Gastrocnemius medialis (tissue), 4 donors: ENCODE data around the gene CYP1A1. TPM values are rescaled to one million over a fixed set of nuclear protein-coding genes. Genes with fewer than 3 reads are reported as not detected.

Experiments
- ATAC-seq, 2 donors: fragments of 150-250 bp; one replicate each; pipeline ENCODE4 v1.9.1; 2016
- DNase-seq, 2 donors: peaks; one replicate each; pipeline ENCODE4 v3.0.0-alpha.2; 2019
- H3K27ac ChIP-seq, 4 donors: fragments of 200-600 bp; sonication (generic); 1 replicate in 1 of 4; 2 replicates in 3 of 4; pipeline ENCODE4 v1.5.1; 2016 to 2018; ENCODE audit warnings: mild to moderate bottlenecking in 2 of 4, moderate library complexity in 1 of 4
- H3K27me3 ChIP-seq, 3 donors: fragments of 200-600 bp; sonication (generic) in 2 of 3; 1 replicate in 1 of 3; 2 replicates in 2 of 3; pipeline versions ENCODE4 v1.5.1 to v1.6.0; 2016 to 2019; ENCODE audit warnings: mild to moderate bottlenecking in 1 of 3, moderate library complexity in 1 of 3
- H3K36me3 ChIP-seq, 2 donors: fragments of 200-600 bp; sonication (generic) in 1 of 2; one replicate each; pipeline ENCODE4 v1.5.1; 2017 to 2018
- H3K4me1 ChIP-seq, 2 donors: fragments of 200-600 bp; sonication (generic) in 1 of 2; one replicate each; pipeline ENCODE4 v1.5.1; 2016 to 2017; ENCODE audit warnings: mild to moderate bottlenecking in 2 of 2
- H3K4me3 ChIP-seq, 4 donors: fragments of 200-600 bp; sonication (generic) in 3 of 4; 1 replicate in 1 of 4; 2 replicates in 3 of 4; pipeline ENCODE4 v1.5.1; 2016 to 2019; ENCODE audit warnings: mild to moderate bottlenecking in 2 of 4
- H3K9me3 ChIP-seq, 3 donors: fragments of 200-600 bp; sonication (generic) in 2 of 3; 1 replicate in 1 of 3; 2 replicates in 2 of 3; pipeline ENCODE4 v1.5.1; 2016 to 2019
- CTCF ChIP-seq, 5 experiments: fragments of 450-650 bp in 3 of 5; fragments of 200-600 bp in 2 of 5; sonication (generic) in 2 of 5; IDR thresholded peaks in 4 of 5; conservative IDR thresholded peaks in 1 of 5; 1 replicate in 4 of 5; 2 replicates in 1 of 5; pipeline ENCODE4 v1.5.1; 2016 to 2019; ENCODE audit warnings: antibody characterized with exemption in 5 of 5, mild to moderate bottlenecking in 3 of 5, moderate library complexity in 3 of 5
- POLR2A ChIP-seq, 2 donors: fragments of 450-650 bp; IDR thresholded peaks; one replicate each; pipeline ENCODE4 v1.6.1; 2017; ENCODE audit warnings: antibody characterized with exemption in 2 of 2, mild to moderate bottlenecking in 2 of 2, moderate library complexity in 2 of 2
- in situ Hi-C, 4 donors: fragments of 200-750 bp; cut with MboI; loops; one replicate each; pipeline versions ENCODE4 v1.15.0 to v1.8.0; 2017; ENCODE audit warnings: low sequenced_read_pairs in 4 of 4
- intact Hi-C: fragments of 100-400 bp; cut with DNase I; formaldehyde crosslinking; loops from one replicate; pipeline ENCODE4 v1.15.1; 2023; ENCODE audit warnings: low total_unique reads
- total RNA-seq, 4 donors: library from RNA; depleted of rRNA; stranded (reverse); fragments of >200 nt; gene quantifications; one replicate each; pipeline versions ENCODE4 v1.1.0 to v1.2.3, GENCODE V29; 2016

Gene CYP1A1
- total RNA-seq: 1 to 10 TPM in 2 of 4 donors, under 1 TPM in 2; 0.41 to 3.0 (median 1.6) TPM

- no peak for TF ChIP-seq POLR2A (IDR thresholded peaks at IDR 0.05)
- no peak for TF ChIP-seq CTCF (IDR thresholded peaks at IDR 0.05 in 4 of 5, conservative IDR thresholded peaks at IDR 0.05 in 1 of 5)
- H3K27me3 ChIP-seq: peaks cover 0 to 5% (median 0%) of the 10 kb centered on the region in 3 donors
- no peaks in the 10 kb centered on the region for H3K36me3 ChIP-seq
- DNase-seq (no peak), ATAC-seq (no peak)
- H3K9me3 ChIP-seq: no peaks in the 10 kb centered on the region
- in situ Hi-C loops: no loop called here
- peak within 1 kb of the TSS; percentile 66 to 88 (median 68) for H3K4me3 ChIP-seq
- peak within 1 kb of the TSS in 3 of 4 donors; percentile 62 to 69 (median 68) for H3K27ac ChIP-seq
- intact Hi-C loops: no loop called here
- H3K4me1 ChIP-seq: peaks cover 13 to 25% of the 10 kb centered on the region in 2 donors
These were observed at the start of gene CYP1A1 for GRCh38 chr15:74725225-74725774. CYP1A1 (minus strand) TSS chr15:74725528; CDS start chr15:74723097, 2,431 bp downstream.

GRCh38 chr15:74773731-74774252 is 48.5 kb upstream of the CYP1A1 start:
- intact Hi-C loops (no loop called here), in situ Hi-C loops (loop anchor here (5.0 to 25.0 kb wide), 4 partner anchors 139 to 386 kb away; no protein-coding TSS in a partner anchor)
- H3K36me3 ChIP-seq: no peaks in the 10 kb centered on the region
- ATAC-seq (no peak), DNase-seq (no peak)
- H3K4me3 ChIP-seq: no peak overlapping the region
- H3K4me1 ChIP-seq: peaks cover 0 to 9% of the 10 kb centered on the region in 2 donors
- H3K27ac ChIP-seq: no peak overlapping the region
- TF ChIP-seq CTCF (IDR thresholded peaks at IDR 0.05 in 4 of 5, conservative IDR thresholded peaks at IDR 0.05 in 1 of 5): no peak
- TF ChIP-seq POLR2A (IDR thresholded peaks at IDR 0.05): no peak
- H3K27me3 ChIP-seq: no peaks in the 10 kb centered on the region
- H3K9me3 ChIP-seq: no peaks in the 10 kb centered on the region

- DNase-seq (no peak), ATAC-seq (no peak)
- Histone ChIP-seq H3K4me1 (peaks cover 0 to 9% of the 10 kb centered on the region in 2 donors), H3K9me3 (no peaks in the 10 kb centered on the region), H3K4me3 (no peak overlapping the region), H3K36me3 (no peaks in the 10 kb centered on the region), H3K27me3 (no peaks in the 10 kb centered on the region), H3K27ac (no peak overlapping the region)
- intact Hi-C loops (no loop called here), in situ Hi-C loops (loop anchor here (5.0 to 25.0 kb wide), 4 partner anchors 139 to 386 kb away; no protein-coding TSS in a partner anchor)
- TF ChIP-seq CTCF (IDR thresholded peaks at IDR 0.05 in 4 of 5, conservative IDR thresholded peaks at IDR 0.05 in 1 of 5) (no peak), POLR2A (IDR thresholded peaks at IDR 0.05) (no peak)
These were observed 48.0 kb upstream of the CYP1A1 start for GRCh38 chr15:74773329-74773728.

GRCh38 chr15:74770211-74770903 is 45.0 kb upstream of the CYP1A1 start:
- Histone ChIP-seq H3K27ac (peak overlapping the region in 3 of 4 donors; percentile 35 to 67 (median 51)), H3K9me3 (no peaks in the 10 kb centered on the region), H3K4me3 (no peak overlapping the region), H3K36me3 (no peaks in the 10 kb centered on the region), H3K27me3 (no peaks in the 10 kb centered on the region), H3K4me1 (no peaks in the 10 kb centered on the region)
- no peak for DNase-seq
- in situ Hi-C loops: loop anchor here (5.0 to 25.0 kb wide), 4 partner anchors 136 to 383 kb away; no protein-coding TSS in a partner anchor
- intact Hi-C loops: loop anchor here (2.0 kb wide), 1 partner anchor 64 kb away; no protein-coding TSS in a partner anchor
- no peak for ATAC-seq
- TF ChIP-seq CTCF (IDR thresholded peaks at IDR 0.05 in 4 of 5, conservative IDR thresholded peaks at IDR 0.05 in 1 of 5): no peak
- no peak for TF ChIP-seq POLR2A (IDR thresholded peaks at IDR 0.05)
